ENCODE data around the gene RO60. TPM values are rescaled to one million over a fixed set of nuclear protein-coding genes. Genes with fewer than 3 reads are reported as not detected.
"Not testable (repeated sequence)": the region's sequence is repeated elsewhere in the genome, so short reads cannot be mapped to it uniquely, and the experiment has no call there.

RO60 gene
- total RNA-seq, 1 experiment from 2014 or later: 37.9 TPM

GRCh38 chr1:193042766-193043691 is 16.4 kb upstream of the RO60 start:
- intact Hi-C loops (cut with micrococcal nuclease): no loop called here
- H3K27ac ChIP-seq (ENCODE audit: low read length): no peak overlapping the region
- no peak for ATAC-seq
- H3K4me2 ChIP-seq (ENCODE audit: low read length): no peak overlapping the region
- BruUV-seq (replicated peaks): no TSS peak
- H3K27me3 ChIP-seq (ENCODE audit: low read length): no peaks in the 10 kb centered on the region
- H3K9ac ChIP-seq (ENCODE audit: low read length): no peak overlapping the region
- no peak overlapping the region for H3K4me3 ChIP-seq (ENCODE audit: low read length)
- DNase-seq: no peak
- POLR2A ChIA-PET (ENCODE audit: unreplicated experiment): no interaction called here
- TF ChIP-seq EZH2 (IDR thresholded peaks at IDR 0.05; ENCODE audit: low read length, unreplicated experiment) (no peak), EZH2phosphoT487 (IDR thresholded peaks at IDR 0.05; ENCODE audit: borderline replicate concordance, low read length) (no peak), CTCF (conservative IDR thresholded peaks at IDR 0.05; ENCODE audit: low read depth, low read length) (no peak)
- no peaks in the 10 kb centered on the region for H3F3A ChIP-seq (ENCODE audit: low read length, unreplicated experiment)
- H3K9me3 ChIP-seq (ENCODE audit: low read length): no peaks in the 10 kb centered on the region
- no peaks in the 10 kb centered on the region for H4K20me1 ChIP-seq (ENCODE audit: low read length)
- H3K4me1 ChIP-seq (ENCODE audit: insufficient read depth, low read length): no peaks in the 10 kb centered on the region
- H3K36me3 ChIP-seq (ENCODE audit: low read depth, low read length): peaks cover 13% of the 10 kb centered on the region
- peaks cover 14% of the 10 kb centered on the region; the same call in 1 of the 2 replicates for H3K79me2 ChIP-seq (ENCODE audit: low read length)
- no peak overlapping the region for H2AFZ ChIP-seq (ENCODE audit: low read length)
- CTCF ChIA-PET: no interaction called here
- no peaks in the 10 kb centered on the region for H3K9me2 ChIP-seq (replicated peaks; ENCODE audit: low read length)

DNA sequence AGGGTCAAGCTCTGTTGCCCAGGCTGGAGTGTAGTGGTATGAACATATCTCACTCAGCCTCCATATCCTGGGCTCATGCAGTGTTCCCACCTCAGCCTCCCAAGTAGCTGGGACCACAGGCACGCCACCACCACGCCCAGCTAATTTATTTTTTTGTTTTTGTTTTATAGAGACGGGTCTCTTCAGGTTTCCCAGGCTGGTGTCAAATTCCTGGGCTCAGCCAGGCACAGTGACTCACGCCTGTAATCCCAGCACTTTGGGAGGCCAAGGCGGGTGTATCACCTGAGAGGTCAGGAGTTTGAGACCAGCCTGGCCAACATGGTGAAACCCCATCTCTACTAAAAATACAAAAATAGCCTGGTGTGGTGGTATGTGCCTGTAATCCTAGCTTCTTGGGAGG is 10.5 kb upstream of the RO60 start:
- H3K9ac ChIP-seq (ENCODE audit: low read length); H3K4me3 ChIP-seq (ENCODE audit: low read length); H3K9me3 ChIP-seq (ENCODE audit: low read length); CTCF ChIA-PET; H3K4me1 ChIP-seq (ENCODE audit: insufficient read depth, low read length); POLR2A ChIA-PET (ENCODE audit: unreplicated experiment); DNase-seq; H3F3A ChIP-seq (ENCODE audit: low read length, unreplicated experiment); ATAC-seq; BruUV-seq (replicated peaks); H3K27me3 ChIP-seq (ENCODE audit: low read length); H4K20me1 ChIP-seq (ENCODE audit: low read length); H2AFZ ChIP-seq (ENCODE audit: low read length); intact Hi-C loops (cut with micrococcal nuclease); H3K4me2 ChIP-seq (ENCODE audit: low read length); H3K27ac ChIP-seq (ENCODE audit: low read length); H3K9me2 ChIP-seq (replicated peaks; ENCODE audit: low read length): not testable (repeated sequence)
- peaks cover 27% of the 10 kb centered on the region for H3K36me3 ChIP-seq (ENCODE audit: low read depth, low read length)
- peaks cover 27% of the 10 kb centered on the region for H3K79me2 ChIP-seq (ENCODE audit: low read length)

DNA sequence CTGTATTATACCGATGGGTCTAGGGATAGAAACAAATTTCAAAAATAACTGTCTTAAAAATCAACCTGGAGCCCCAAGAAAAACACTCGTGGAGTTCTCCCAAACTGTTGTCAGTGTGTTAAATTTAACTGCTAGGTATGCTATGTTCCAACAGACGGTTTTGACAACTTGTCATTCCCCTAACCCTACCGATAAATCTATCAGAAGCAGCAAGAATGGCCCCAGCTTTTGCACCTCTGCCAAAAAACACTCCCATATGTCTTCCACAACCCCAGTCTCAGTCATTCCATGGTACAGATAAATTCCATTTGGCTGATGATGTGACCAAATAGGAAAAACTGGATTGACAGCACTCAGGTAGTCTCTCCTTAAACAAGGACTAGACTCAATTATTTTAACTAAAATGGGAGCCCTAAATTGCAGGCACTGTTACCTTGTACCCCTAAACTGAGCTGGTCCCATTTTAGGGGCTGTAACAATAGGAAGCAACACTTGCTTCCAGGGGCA is 5.2 kb upstream of the RO60 start:
- Histone ChIP-seq H3K27ac (ENCODE audit: low read length) (0 out of 2 replicates have a peak overlapping the region, but pooled peaks have one; percentile 6), H3K4me2 (ENCODE audit: low read length) (peak overlapping the region; percentile 57; the same call in 1 of the 2 replicates), H3K79me2 (ENCODE audit: low read length) (peaks cover 79% of the 10 kb centered on the region), H3K27me3 (ENCODE audit: low read length) (no peaks in the 10 kb centered on the region), H3F3A (ENCODE audit: low read length, unreplicated experiment) (no peaks in the 10 kb centered on the region), H3K36me3 (ENCODE audit: low read depth, low read length) (peaks cover 10% of the 10 kb centered on the region), H3K9me3 (ENCODE audit: low read length) (no peaks in the 10 kb centered on the region), H4K20me1 (ENCODE audit: low read length) (no peaks in the 10 kb centered on the region), H3K9ac (ENCODE audit: low read length) (no peak overlapping the region), H3K4me3 (ENCODE audit: low read length) (no peak overlapping the region), H3K4me1 (ENCODE audit: insufficient read depth, low read length) (peaks cover 38% of the 10 kb centered on the region), H2AFZ (ENCODE audit: low read length) (no peak overlapping the region), H3K9me2 (replicated peaks; ENCODE audit: low read length) (no peaks in the 10 kb centered on the region)
- CTCF ChIA-PET: no interaction called here
- POLR2A ChIA-PET (ENCODE audit: unreplicated experiment): no interaction called here
- no TSS peak for BruUV-seq (replicated peaks)
- intact Hi-C loops (cut with micrococcal nuclease): no loop called here
- DNase-seq: peak; percentile 56
- no peak for ATAC-seq
- TF ChIP-seq CTCF (conservative IDR thresholded peaks at IDR 0.05; ENCODE audit: low read depth, low read length) (no peak), EZH2phosphoT487 (IDR thresholded peaks at IDR 0.05; ENCODE audit: borderline replicate concordance, low read length) (no peak), EZH2 (IDR thresholded peaks at IDR 0.05; ENCODE audit: low read length, unreplicated experiment) (no peak)
